Measurements from ENCODE around the gene RASGEF1C.

Gene RASGEF1C

GRCh38 chr5:180205916-180206315 lies 3.1 kb downstream of the RASGEF1C start:
- Mint-ChIP-seq H3K27ac (no peak overlapping the region), H3K27me3 (peaks cover 43% of the 10 kb centered on the region), H3K4me3 (no peak overlapping the region), H3K4me1 (peaks cover 5% of the 10 kb centered on the region), H3K9me3 (no peaks in the 10 kb centered on the region), H3K36me3 (no peaks in the 10 kb centered on the region)
- DNase-seq: no peak
- CTCF ChIA-PET: interaction anchor here (1.8 kb wide), 1 partner anchor 9 kb away, joined by 7 read pairs; no protein-coding TSS in a partner anchor

DNA sequence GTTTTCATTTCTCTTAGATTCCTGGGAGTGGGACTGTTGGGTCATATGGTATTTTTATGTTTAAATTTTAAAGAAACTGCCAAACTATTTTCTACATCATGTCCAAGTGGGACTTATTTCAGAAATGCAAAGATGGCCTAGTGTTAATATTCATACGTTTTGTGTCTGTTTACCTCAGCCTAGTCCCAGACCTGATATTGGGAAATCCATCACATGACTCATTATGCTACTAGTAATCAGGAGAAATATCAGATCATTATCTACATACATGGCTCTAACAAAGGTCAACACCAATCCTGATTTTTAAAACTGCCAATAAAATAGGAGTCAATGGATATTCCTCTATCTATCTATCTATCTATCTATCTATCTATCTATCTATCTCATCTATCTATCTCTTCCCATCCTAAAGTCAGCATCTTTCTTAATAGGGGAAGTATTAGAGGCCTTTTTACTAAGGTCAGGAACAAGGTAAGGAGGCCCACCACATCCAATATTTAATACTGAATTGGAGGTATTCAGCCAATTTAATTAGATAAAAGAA lies 4.7 kb downstream of the RASGEF1C start:
- CTCF ChIA-PET: no interaction called here
- no peak overlapping the region for H3K4me3 Mint-ChIP-seq
- H3K27me3 Mint-ChIP-seq: peaks cover 28% of the 10 kb centered on the region
- H3K4me1 Mint-ChIP-seq: peaks cover 5% of the 10 kb centered on the region
- H3K36me3 Mint-ChIP-seq: no peaks in the 10 kb centered on the region
- no peak overlapping the region for H3K27ac Mint-ChIP-seq
- DNase-seq: no peak
- H3K9me3 Mint-ChIP-seq: no peaks in the 10 kb centered on the region

DNA sequence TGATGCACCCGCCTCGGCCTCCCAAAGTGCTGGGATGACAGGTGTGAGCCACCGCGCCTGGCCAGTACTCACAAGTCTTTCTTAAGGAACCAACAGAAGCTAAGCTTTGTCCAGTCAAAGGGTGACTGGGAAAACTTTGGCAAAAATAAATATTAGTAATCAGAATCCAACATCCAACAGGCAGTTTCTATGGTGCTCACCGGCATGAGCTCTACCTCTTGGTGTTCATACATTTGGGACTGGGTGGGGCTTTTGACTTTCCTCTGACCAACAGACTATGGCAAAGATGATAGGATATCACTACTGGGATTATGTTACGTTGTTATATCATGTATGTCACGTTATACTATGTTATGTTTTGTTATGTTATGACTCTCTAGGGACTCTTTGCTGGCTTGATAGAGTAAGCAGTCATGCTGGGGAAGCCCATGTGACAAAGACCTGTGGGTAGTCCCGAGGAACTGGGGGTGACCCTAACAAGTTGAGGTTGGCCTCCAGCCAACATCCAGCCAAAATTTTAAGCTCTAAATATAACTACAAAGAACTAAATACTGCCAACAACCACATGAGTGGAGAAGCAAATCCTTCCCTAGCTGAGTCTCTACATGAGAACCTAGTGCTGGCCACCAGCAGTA lies 6.0 kb downstream of the RASGEF1C start:
- Mint-ChIP-seq H3K27me3 (peaks cover 20% of the 10 kb centered on the region), H3K4me1 (no peaks in the 10 kb centered on the region), H3K9me3 (no peaks in the 10 kb centered on the region), H3K36me3 (no peaks in the 10 kb centered on the region), H3K27ac (no peak overlapping the region), H3K4me3 (no peak overlapping the region)
- CTCF ChIA-PET: interaction anchor here (2.2 kb wide), 1 partner anchor 126 kb away, joined by 10 read pairs; no protein-coding TSS in a partner anchor
- DNase-seq: no peak

DNA sequence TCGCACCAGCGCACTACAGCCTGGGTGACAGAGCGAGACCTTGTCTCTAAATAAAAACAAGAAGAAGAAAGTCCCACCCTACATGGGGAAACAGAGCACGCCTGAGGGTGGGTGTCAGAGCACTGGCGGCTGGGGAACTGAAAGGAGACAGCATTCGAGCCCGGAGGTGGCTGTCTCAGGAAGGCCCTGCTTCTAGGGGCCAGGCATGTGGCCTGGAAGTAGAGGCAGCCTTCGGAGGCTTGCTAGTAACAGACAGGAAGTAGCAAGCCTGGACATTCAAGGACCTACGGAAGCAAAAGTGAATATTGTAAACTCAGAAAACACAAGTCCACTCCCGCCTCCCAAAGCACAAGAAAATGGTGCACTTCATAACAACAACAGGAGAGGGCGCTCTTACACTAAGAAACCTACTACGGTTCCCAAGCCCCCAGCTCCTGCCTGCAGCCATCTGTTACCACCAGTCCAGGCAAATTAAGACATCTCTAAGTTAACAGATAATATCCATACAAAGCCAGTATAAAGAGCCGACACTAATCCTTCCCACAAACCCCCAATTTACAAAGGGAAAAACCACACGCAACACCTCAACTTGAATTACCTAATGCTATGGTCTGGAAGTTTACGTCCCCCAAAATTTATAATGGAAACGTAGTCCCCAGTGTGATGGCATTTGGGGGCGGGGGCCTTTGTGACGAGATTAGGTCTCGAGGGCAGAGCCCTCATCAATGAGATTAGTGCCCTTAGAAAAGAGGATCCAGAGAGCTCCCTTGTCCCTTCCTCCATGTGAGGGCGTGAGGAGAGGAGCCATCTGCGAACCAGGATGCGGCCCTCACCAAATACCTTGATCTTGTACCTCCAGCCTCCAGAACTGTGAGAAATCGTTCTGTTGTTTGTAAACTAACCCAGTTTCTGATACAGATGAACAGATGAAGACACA lies 7.7 kb downstream of the RASGEF1C start:
- Mint-ChIP-seq H3K27me3 (peaks cover 4% of the 10 kb centered on the region), H3K4me3 (no peak overlapping the region), H3K9me3 (no peaks in the 10 kb centered on the region)

GRCh38 chr5:180199390-180199789 lies 9.6 kb downstream of the RASGEF1C start:
- H3K4me1 Mint-ChIP-seq: no peaks in the 10 kb centered on the region
- no peaks in the 10 kb centered on the region for H3K27me3 Mint-ChIP-seq
- H3K4me3 Mint-ChIP-seq: no peak overlapping the region
- CTCF ChIA-PET: interaction anchor here (0.5 to 0.6 kb wide), 2 partner anchors 279 to 363 kb away, joined by 3 to 4 read pairs; no protein-coding TSS in a partner anchor
- no peak overlapping the region for H3K27ac Mint-ChIP-seq
- no peaks in the 10 kb centered on the region for H3K9me3 Mint-ChIP-seq
- DNase-seq: no peak
- H3K36me3 Mint-ChIP-seq: no peaks in the 10 kb centered on the region

More for the DNA sequence above, 7.7 kb downstream of the RASGEF1C start:
- H3K27ac Mint-ChIP-seq: no peak overlapping the region
- H3K36me3 Mint-ChIP-seq: no peaks in the 10 kb centered on the region
- no peaks in the 10 kb centered on the region for H3K4me1 Mint-ChIP-seq
- CTCF ChIA-PET: interaction anchor here (0.5 to 2.2 kb wide), 4 partner anchors 113 to 127 kb away, joined by 3 to 10 read pairs (median 4); no protein-coding TSS in a partner anchor
- DNase-seq: peak; percentile 44

DNA sequence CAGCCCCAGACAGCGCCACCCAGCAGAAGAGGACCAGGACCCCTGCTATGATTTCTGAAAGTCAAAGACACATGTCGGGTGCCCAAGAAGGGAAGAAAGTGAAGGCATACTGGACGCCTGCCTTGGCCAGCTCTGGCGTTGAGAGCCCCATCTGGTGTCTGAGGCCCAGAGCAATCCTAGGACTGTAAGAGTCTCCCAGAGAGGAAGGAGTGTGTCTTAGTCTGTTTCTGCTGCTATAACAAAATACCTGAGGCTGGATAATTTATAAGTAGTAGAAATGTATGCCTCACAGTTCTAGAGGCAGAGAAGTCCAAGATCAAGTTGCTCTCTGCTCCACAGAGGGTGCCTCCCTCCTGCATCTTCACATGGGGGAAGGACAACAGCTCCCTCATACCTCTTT lies 10.8 kb downstream of the RASGEF1C start:
- H3K4me3 Mint-ChIP-seq: no peak overlapping the region

GRCh38 chr5:180197016-180197702 lies 11.9 kb downstream of the RASGEF1C start:
- H3K4me1 Mint-ChIP-seq: no peaks in the 10 kb centered on the region
- CTCF ChIA-PET: interaction anchor here (2.3 kb wide), 1 partner anchor 10 kb away, joined by 7 read pairs; no protein-coding TSS in a partner anchor
- no peaks in the 10 kb centered on the region for H3K9me3 Mint-ChIP-seq
- no peak for DNase-seq
- no peak overlapping the region for H3K4me3 Mint-ChIP-seq
- H3K27me3 Mint-ChIP-seq: no peaks in the 10 kb centered on the region
- H3K27ac Mint-ChIP-seq: no peak overlapping the region
- no peaks in the 10 kb centered on the region for H3K36me3 Mint-ChIP-seq

More for the DNA sequence above, 10.8 kb downstream of the RASGEF1C start:
- H3K9me3 Mint-ChIP-seq: no peaks in the 10 kb centered on the region
- no peak overlapping the region for H3K27ac Mint-ChIP-seq
- no peaks in the 10 kb centered on the region for H3K36me3 Mint-ChIP-seq
- no peaks in the 10 kb centered on the region for H3K27me3 Mint-ChIP-seq
- CTCF ChIA-PET: interaction anchor here (2.3 kb wide), 1 partner anchor 9 kb away, joined by 7 read pairs; no protein-coding TSS in a partner anchor
- H3K4me1 Mint-ChIP-seq: no peaks in the 10 kb centered on the region
- DNase-seq: no peak

GRCh38 chr5:180194410-180195345 lies 14.3 kb downstream of the RASGEF1C start:
- CTCF ChIA-PET: no interaction called here

DNA sequence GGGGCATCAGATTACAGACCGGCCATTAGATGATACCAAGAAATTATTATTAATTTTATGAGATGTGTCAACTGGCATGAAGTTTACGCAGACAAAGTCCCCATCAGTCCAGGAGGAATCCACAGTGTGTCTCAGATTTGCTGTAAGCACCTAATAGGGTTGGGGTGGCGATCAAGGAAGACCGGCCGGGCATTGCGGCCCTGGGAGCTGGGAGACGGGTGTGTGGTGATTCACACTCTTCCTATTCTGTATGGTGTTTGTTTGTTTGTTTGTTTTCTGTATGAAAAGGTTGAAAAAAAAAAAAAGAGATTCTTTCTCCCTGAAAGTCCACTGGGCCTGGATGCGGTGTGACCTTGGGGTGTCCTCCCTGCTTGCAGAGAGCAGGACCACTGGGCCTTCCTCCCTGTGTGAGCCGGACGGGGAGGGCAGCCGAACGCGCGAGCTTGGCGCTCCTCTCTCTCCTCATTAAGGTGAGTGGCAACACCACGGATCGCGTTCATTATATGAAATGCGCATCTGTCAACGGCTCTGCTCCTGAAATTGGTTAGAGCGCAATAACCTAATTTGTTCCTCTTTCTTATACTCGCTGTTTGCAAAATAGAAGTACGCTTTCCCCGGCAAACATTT lies 15.1 kb downstream of the RASGEF1C start:
- CTCF ChIA-PET: no interaction called here
- no peaks in the 10 kb centered on the region for H3K9me3 Mint-ChIP-seq
- H3K27me3 Mint-ChIP-seq: no peaks in the 10 kb centered on the region
- H3K36me3 Mint-ChIP-seq: no peaks in the 10 kb centered on the region
- H3K27ac Mint-ChIP-seq: no peak overlapping the region
- no peak overlapping the region for H3K4me3 Mint-ChIP-seq
- DNase-seq: no peak
- H3K4me1 Mint-ChIP-seq: no peaks in the 10 kb centered on the region

More at GRCh38 chr5:180194410-180195345, 14.3 kb downstream of the RASGEF1C start:
- Mint-ChIP-seq H3K4me1 (no peaks in the 10 kb centered on the region), H3K27me3 (no peaks in the 10 kb centered on the region), H3K36me3 (no peaks in the 10 kb centered on the region), H3K27ac (no peak overlapping the region), H3K9me3 (no peaks in the 10 kb centered on the region), H3K4me3 (no peak overlapping the region)
- DNase-seq: no peak

GRCh38 chr5:180191716-180192115 lies 17.3 kb downstream of the RASGEF1C start:
- H3K27ac Mint-ChIP-seq: no peak overlapping the region
- CTCF ChIA-PET: no interaction called here
- no peak overlapping the region for H3K4me3 Mint-ChIP-seq
- H3K36me3 Mint-ChIP-seq: no peaks in the 10 kb centered on the region
- H3K4me1 Mint-ChIP-seq: no peaks in the 10 kb centered on the region
- DNase-seq: no peak
- H3K9me3 Mint-ChIP-seq: no peaks in the 10 kb centered on the region
- H3K27me3 Mint-ChIP-seq: no peaks in the 10 kb centered on the region

- Mint-ChIP-seq H3K4me1 (no peaks in the 10 kb centered on the region), H3K9me3 (peaks cover 1% of the 10 kb centered on the region), H3K36me3 (no peaks in the 10 kb centered on the region), H3K27me3 (no peaks in the 10 kb centered on the region), H3K27ac (no peak overlapping the region), H3K4me3 (no peak overlapping the region)
- CTCF ChIA-PET: no interaction called here
- DNase-seq: no peak
These were observed 21.2 kb downstream of the RASGEF1C start for GRCh38 chr5:180187767-180188166.

DNA sequence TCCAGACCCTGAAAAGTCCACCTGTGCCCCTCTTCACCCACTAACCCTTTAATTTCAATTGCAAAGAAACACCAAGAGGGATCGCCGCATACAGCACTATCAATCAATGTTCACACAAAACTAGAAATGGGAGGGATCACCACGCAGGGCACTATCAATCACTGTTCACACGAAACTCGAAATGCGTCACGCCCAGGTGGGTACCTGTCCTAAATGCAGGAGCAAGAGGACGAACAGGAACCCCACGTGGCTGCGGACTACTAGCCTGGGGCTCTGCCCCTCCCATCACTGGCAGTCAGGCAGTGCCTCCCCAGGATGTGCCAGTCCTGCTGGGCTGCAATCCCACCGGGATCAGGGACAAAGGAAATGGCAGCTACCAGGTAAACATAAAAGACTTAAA lies 28.2 kb downstream of the RASGEF1C start:
- Mint-ChIP-seq H3K27me3 (peaks cover 4% of the 10 kb centered on the region), H3K4me1 (no peaks in the 10 kb centered on the region), H3K27ac (no peak overlapping the region), H3K4me3 (no peak overlapping the region), H3K9me3 (peaks cover 3% of the 10 kb centered on the region), H3K36me3 (no peaks in the 10 kb centered on the region)
- CTCF ChIA-PET: no interaction called here
- no peak for DNase-seq

DNA sequence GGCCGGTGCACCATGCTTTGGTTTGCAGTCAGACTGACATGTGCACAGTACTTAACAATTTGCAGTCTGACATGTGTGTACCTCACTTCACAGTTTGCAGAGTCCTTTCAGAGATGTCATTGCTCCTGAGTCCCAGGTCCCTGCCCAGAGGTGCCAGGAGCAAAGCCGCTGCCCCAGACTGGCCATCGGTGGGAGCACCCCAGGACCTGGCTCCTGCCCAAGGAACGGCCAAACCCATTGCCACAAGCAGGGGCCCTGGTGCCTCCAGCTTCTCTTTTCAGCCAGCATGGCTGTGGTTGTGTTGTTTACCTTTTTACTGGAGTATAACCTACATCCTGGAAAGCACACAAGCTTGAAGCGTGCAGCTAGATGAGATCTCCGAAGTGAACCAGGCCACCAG lies 28.6 kb downstream of the RASGEF1C start:
- no peaks in the 10 kb centered on the region for H3K36me3 Mint-ChIP-seq
- peaks cover 3% of the 10 kb centered on the region for H3K9me3 Mint-ChIP-seq
- H3K27ac Mint-ChIP-seq: no peak overlapping the region
- peaks cover 4% of the 10 kb centered on the region for H3K27me3 Mint-ChIP-seq
- no peak overlapping the region for H3K4me3 Mint-ChIP-seq
- DNase-seq: no peak
- CTCF ChIA-PET: no interaction called here
- H3K4me1 Mint-ChIP-seq: no peaks in the 10 kb centered on the region

Measured in activated naive CD4-positive, alpha-beta T cell treated with anti-CD3 and anti-CD28 coated beads, Interleukin-2, amount 10 ng/mL, durations not matched to agents 7 days and 5 days (primary cell).